HG02870 (cell line): ENCODE results near the gene APLP1.
A peak's percentile ranks its signal among the peaks of the same experiment; 100 is the strongest.
"Not testable (repeated sequence)": the region's sequence is repeated elsewhere in the genome, so short reads cannot be mapped to it uniquely, and the experiment has no call there.

Experiments
- ATAC-seq: cut with Tn5 transposase; IDR thresholded peaks from one replicate; pipeline ENCODE4 v1.9.1; 2021; ENCODE audit warnings: mild to moderate bottlenecking, moderate library complexity; ENCODE audit not compliant: unreplicated experiment

The APLP1 gene

DNA sequence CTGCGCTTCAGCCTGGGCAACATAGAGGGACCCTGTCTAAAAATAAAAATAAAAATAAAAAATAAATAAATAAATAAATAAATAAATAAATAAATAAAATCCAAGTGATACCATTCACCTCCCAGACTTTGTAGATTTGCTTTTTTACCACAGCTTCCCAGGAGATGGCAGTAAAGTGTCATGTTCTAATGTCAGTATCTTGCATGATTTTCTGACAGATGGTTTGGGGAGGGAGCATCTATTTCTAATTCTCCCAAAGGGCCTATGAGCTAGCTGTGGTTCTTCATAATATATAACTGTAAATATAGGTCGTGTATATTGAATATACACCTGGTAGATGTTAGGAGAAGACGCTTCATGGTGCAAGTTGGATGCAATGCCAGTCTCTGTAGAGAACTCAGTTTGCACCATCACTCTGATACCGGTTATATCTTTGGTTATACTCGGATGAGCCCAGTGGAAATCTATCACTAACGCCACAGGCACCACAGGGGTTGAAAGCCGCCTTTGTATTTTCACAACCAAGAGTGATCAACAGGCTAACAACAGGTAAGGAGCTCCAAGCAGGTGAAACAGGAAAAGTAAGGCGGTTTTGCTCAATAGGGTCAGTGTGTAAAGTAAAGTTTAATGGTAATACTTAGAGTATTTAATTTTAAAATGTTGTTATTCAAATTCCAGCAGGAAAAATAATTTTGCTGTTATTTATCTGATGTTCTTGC, 13.9 kb downstream of the APLP1 start:
- no peak for ATAC-seq

DNA sequence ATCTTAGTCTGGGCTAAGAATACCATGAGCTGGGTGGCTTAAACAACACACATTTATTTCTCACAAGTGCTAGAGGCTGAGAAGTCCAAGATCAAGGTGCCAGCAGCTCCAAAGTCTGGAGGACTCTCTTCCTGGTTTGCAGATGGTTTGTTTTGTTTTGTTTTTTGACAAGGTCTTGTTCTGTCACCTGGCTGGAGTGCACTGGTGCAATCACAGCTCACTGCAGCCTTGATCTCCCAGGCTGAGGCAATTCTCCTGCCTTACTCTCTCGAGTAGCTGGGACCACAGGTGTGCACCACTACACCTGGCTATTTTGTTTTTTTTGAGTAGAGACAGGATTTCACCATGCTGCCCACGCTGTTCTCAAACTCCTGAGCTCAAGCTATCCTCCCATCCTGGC, 15.5 kb downstream of the APLP1 start:
- ATAC-seq = no peak

DNA sequence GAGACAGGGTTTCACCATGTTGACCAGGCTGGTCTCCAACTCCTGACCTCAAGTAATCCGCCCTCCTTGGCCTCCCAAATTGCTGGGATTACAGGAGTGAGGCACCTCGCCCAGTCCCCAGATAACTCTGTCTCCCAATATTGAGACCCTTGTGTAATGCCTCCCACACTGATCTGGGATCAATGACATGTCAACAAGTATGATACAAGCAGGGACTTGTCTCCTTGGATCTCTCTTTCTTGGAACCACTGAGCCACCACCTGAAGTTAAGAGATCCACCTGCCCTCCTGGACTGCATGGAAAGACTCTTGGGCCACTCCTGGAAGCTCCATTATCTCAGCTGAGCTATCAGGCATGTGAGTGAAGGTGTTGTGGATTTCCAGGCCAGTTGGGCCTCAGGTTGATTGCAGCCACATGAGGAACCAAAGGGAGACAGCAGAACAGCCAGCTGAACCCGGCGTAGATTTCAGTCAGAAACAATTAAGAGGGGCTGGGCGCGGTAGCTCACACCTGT, 16.9 kb downstream of the APLP1 start:
- no peak for ATAC-seq

DNA sequence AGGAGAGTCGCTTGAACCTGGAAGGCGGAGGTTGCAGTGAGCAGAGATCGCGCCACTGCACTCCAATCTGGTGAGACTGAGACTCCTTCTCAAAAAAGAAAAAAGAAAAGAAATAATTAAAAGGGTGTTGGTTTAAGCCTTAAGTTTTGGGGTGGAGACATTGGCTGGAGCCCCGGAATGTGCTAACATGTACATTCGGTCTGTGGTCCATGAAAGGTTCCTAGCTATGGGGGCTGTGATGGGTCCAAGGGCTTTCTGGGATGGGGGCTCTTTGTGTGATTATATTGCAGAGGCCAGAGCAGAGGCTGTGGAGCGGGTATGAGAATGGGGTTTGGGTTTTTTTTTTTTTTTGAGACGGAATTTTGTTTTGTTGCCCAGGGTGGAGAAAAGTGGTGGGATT, 17.5 kb downstream of the APLP1 start:
- ATAC-seq = no peak

DNA sequence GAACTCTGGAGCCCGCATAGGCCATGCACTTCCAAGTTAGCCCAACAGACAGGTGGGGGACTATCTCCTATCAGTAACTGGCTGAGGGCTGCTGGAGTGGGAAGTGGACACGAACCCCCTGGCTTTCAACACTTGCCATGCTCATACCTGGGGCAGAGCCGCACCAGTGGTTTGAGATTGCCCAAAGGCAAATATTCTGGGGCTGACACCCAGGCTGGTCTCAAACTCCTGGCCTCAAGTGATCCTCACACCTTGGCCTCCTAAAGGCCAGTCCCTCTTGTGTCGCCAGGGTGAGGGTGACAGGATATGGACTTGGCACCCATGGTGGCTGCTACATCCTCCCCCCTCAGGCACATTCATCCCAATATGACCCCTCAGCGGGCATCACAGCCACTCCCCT, 18.8 kb downstream of the APLP1 start:
- ATAC-seq = no peak

DNA sequence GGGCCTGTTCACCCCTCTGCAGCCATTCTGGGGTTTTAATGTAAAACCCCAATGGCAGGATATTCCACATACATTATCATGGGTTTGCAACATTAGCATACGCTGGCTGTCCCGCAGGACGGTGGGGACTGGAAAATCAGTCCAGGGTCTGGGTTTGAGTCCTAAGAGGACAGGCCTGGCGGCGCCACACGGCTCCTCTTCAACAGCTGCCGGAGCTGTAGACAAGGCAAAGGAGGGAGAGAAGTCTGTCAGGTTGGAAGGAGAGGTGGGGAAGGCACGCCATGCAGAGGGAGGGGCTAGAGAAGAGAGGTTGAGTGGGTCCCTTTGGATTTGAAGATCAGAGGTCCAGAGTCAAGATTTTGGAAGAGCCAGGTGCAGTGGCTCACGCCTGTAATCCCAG, 20.0 kb downstream of the APLP1 start:
- no peak for ATAC-seq

DNA sequence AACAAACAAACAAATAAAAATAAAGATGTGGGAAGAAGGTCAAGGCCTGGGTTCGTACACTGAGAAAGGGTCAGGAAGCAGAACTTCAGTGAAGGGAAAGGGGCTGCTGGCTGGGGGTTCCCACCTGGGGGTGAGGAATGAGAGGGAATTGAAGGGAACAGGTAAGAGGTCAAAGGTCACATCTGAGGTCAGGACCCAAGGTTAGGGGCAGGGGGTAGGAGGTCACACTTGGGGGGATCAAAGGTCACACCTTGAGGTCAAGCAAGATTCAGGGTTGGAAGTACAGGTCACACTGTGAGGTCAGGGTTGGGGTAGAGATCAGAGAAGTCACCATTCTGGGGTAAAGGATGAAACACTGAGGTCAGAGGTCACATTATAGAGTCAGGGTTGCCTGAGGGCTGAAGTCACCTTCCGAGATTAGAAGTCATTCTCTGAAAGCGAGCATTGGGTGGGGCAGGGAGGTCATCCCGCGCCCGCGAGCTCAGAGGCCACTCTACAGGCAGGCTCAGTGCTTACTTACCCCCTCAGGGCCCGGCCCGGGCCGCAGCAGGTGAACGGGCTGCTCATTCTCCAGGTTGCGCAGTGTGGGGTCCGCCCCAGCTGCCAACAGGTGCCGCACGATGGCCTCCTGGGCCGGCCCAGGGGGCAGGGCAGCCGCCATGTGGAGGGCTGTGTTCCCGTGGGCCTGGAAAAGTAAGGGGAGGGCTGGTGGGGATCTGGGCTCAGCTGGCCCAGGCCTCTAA, 21.2 kb downstream of the APLP1 start:
- no peak for ATAC-seq

DNA sequence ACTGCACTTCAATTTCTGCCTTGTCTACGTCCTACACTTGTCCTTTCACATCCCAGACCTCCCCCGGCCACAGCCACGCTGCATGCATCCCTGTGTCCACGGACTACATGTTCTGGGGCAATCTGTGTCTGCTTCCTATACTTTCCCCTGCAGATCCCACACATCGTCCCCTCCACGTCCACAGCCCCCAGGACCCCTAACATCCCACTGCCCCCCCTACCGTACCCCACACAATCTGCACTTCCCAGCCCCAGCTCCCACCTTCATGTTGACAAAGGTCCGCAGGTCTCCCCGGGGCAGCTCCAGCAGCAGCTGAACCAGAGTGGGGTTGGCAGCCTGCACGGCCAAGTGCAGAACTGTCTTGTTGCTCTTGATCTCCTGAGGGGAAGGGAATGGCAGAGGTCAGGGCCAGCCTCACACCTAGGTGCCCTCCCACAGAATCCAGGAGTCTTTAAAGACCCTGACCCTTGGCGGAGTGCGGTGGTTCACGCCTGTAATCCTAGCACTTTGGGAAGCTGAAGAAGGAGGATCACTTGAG, 21.8 kb downstream of the APLP1 start:
- no peak for ATAC-seq

DNA sequence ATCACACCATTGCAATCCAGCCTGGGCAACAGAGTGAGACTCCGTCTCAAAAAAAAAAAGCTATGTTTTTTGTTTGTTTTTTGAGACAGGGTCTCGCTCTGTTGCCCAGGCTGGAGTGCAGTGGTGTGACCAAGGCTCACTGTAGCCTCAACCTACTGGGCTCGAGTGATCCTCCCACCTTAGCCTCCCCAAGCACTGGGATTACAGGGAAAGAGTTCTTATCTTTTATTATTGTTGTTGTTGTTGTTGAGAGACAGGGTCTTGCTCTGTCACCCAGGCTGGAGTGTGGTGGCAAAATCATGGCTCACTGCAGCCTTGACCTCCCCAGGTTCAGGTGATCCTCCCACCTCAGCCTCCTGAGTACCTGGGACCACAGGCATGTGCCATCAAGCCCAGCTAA, 23.4 kb downstream of the APLP1 start:
- ATAC-seq = not testable (repeated sequence)

DNA sequence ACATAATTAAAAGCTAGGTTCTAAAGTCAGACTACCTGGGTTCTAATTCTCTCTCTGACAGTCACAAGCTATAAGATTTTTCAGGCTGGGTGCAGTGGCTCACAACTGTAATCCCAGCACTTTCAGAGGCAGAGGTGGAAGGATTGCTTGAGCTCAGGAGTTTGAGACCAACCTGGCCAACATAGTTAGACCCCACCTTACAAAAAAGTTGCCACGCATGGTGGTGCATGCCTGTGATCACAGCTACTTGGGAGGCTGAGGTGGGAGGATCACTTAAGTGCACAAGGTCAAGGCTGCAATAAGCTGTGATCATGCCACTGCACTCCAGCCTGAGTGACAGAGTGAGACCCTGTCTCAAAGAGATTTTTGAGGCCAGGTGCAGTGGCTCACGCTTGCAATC, 26.0 kb downstream of the APLP1 start:
- ATAC-seq = no peak

DNA sequence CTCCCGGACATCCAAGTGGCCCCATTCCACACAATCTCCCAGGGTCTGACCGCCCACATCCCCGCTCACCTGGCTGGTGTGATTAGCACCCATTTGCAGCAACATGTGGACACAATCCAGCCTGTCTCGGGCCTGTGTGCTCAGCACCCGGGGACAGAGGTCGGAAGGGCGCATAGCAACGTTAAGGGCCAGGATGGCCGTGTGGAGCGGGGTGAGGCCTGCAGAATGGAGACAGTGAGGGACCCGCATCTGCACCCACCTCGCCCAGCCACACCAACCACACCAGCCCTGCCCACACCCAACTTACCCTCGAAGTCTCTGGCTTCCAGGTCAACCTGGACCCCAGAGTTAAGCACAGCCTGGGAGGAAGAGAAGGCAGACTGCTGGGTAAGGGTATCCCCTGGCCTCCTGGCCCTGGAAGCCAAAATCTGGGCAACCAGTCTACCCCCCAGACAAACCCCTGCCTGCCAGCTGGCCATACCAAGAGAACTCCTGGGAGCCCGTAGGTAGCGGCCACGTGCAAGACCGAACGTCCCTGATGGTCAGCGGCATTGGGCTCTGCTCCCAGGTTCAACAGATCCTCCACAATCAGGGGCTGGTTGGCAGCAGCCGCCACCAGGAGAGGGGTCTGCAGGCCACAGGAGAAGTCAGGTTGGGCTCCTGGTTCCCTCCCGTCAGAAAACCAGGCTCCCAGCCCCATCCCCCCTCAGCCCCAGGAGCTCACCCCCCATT, 27.7 kb downstream of the APLP1 start:
- ATAC-seq = no peak

DNA sequence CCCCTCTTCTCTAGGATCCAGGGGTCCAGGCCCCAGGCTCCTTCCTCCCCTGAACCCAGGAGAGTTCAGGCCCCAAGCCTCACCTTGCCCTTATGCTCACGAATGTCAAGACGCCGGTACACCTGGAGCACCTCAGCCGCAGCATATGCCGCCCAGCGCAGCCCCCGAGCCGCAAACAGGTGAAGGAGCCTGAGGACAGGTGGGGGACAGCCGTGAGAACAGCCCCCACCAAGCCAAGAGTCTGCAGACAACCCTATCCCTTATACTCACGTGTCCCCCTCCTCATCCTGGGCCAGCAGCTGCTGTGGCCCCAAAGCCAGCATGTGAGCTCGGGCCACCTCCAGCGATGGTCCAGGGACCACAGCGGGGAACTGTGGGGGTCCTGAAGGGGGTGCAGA, 28.3 kb downstream of the APLP1 start:
- no peak for ATAC-seq

DNA sequence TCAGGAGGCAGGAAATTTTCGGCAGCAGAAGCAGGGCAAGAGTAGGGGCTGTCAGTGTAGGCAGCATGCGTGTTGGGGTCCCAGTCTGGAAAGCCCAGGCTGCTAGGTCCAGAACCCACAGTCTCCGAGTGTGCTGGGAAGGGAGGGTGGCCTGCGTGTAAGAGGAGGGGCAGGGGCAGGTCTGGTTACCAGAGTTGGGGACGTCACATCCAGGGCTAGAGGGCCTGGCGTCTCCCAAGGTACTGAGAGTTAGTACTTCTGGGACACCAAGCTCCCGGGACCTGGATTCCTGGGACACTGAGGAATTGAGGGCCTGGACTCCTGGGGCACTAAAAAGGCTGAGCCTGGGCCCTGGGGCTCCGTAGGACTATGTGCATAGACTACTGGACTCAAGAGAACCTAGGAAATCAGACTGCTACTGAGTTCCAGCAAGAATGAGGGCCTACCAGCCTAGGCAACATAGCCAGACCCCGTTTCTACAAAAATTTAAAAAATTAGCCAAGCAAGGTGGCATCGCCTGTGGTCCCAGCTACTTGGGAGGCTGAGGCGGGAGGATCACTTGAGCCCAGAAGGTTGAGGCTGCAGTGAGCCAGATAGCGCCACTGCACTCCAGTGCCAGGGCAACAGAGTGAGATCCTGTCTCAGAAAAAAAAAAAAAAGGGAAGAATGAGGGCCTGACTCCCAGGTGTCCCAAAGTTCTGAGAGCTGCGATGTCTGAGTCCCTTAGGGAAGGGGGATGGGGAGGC, 29.5 kb downstream of the APLP1 start:
- no peak for ATAC-seq

DNA sequence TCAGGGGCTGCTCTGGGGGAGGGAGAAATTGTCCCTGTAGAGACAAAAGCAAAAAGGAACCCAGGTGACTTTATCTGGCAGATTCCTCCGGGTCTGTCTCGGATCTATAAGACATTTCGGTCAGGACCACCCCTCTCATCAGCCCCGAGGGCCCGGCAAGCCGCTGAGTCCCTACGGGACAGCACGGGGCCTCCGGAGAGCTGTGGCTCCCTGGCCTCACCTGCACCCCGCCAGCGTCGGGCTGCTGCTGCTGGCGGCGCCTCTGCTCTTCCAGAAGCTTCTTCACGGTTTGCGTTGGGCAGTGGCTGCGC, 30.1 kb downstream of the APLP1 start:
- ATAC-seq = no peak

DNA sequence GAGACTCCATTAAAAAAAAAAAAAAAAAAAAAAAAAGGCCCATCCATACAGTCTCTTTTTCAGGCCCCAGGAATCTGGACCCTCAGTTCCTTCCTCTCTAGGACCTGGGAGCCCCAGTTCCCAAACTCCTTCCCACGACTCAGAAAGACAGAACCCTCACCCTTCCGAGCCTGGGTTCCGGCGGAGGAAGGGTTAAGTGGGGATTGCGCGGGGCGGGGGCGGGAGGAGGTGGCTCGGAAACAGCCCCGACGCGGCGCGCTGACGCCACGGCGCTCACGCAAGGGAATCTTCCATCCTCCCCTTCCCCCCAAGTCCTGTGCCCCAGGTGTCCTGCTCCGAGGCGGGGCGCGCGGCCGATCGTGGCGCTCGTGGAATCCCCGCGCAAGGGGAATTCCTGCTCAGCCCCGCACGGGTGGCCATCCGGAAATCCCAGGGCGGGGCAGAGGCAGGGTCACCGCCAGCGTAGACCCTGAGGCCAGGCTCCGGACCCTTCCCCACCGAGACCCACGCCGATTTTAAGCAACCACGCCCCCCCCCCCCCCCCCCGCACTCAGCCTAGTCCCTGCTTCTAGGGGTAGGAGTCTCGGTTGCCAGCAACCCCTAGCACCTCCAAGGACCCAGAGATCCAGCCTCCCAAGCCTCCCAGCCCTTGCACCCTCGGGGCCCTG, 31.3 kb downstream of the APLP1 start:
- peak; percentile 37 for ATAC-seq

DNA sequence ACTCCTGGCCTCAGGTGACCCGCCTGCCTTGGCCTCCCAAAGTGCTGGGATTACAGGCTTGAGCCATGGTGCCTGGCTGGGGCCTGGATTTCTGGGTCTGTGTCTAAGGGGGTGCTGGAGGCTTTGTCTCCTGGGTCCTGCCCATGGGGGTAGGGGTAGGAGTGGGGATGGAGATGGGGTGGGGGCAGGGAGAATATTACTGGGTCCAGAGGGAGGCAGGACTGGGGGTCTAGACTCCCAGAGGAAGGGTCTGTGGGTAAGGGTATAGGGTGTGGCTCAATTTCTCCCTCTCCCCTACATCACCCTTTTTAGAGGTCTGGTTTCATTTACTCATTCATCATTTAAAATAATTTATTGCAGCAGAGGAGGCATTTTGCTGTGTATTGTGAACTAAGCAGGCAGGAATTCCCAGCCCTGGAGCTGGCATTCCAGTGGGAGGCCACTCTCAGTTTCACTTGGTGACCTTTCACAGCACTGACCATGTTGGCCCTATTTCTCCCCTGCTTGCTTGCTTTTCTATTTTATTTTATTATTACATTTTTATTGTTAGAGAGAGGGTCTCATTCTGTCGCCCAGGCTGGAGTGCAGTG, 32.8 kb downstream of the APLP1 start:
- no peak for ATAC-seq

DNA sequence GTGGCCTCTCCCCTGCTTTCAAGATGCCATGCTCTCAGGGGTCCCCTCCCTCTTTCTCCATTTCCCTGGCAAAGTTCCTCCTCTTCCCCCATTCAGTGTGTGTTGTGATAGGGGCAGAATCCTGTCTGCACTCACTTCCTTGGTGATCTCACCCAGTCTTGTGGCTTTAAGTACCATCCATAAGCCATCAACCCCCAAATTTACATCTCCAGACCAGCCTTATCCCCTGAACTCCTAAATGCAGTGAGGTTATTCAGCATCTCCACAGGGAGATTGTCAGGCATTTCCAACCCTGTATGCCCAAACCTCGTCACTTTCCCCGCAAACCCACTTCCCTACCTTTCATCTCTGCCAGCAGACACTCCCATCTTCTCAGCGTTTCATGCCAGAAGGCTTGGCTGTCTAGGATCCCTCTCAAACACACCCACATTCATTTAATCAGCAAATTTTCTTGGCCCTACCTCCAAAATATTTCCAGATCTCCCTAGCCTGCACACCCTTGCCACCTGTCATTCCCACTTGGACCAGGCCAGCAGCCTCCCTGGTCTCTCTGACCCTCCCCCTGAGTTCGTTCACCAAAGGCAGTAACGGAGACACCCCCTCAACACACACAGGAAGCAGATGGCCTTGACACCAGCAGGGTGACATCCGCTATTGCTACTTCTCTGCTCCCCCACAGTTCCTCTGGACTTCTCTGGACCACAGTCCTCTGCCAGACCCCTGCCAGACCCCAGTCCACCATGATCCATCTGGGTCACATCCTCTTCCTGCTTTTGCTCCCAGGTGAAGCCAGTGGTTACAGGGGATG, 33.7 kb downstream of the APLP1 start, which contains the start of gene HCST:
TSS of gene HCST (plus strand) at position 676 of the 808 bp plus-strand sequence. CDS start at position 741, 65 bp downstream.
- no peak for ATAC-seq

DNA sequence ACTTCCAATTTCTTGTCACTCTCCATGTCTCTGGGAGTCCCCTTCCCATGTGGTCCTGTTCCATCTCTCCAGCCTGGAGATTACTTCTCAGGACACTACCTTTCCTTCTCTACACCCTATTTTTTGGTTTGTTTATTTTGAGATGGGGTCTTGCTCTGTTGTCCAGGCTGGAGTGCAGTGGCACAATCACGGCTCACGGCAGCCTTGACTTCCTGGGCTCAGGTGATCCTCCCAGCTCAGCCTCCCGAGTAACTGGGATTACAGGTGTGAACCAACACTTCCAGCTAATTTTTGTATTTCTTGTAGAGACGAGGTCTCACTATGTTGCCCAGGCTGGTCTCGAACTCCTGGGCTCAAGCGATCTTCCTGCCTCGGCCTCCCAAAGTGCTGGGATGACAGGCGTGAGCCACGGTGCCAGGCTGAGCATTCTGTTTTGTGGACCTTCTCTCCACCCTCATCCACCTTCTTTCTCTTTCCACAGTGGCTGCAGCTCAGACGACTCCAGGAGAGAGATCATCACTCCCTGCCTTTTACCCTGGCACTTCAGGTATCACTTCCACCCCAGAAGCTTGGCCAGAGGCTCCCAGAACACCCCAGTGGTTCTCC, 34.6 kb downstream of the APLP1 start:
- no peak for ATAC-seq
